SU-DHL-6 (cell line): Measurements from ENCODE around the gene EVC2.

Source experiments
- CTCF ChIP-seq: fragments of 200-600 bp; sonication (generic); IDR thresholded peaks from one replicate; pipeline ENCODE4 v1.5.1; 2017; ENCODE audit warnings: antibody characterized with exemption, mild to moderate bottlenecking, low read length, moderate library complexity; ENCODE audit not compliant: insufficient read depth, poor library complexity, severe bottlenecking
- EZH2phosphoT487 ChIP-seq: fragments of 200-600 bp; sonication (generic), shearing (Covaris generic); conservative IDR thresholded peaks from 2 replicates; pipeline ENCODE4 v1.6.1; 2018; ENCODE audit warnings: mild to moderate bottlenecking, antibody characterized with exemption, low read length, moderate library complexity, mixed read lengths

- no peak for TF ChIP-seq CTCF
- no peak for TF ChIP-seq EZH2phosphoT487
These were observed 145.9 kb downstream of the EVC2 start for GRCh38 chr4:5562476-5562875.
